Suprapubic skin (tissue), 4 donors: Measurements from ENCODE around the gene AK3. TPM values are rescaled to one million over a fixed set of nuclear protein-coding genes. Genes with fewer than 3 reads are reported as not detected.

ENCODE experiments used
- DNase-seq, 2 donors: peaks; one replicate each; pipeline ENCODE4 v3.0.0-alpha.2; 2019; ENCODE audit warnings: low spot score in 2 of 2
- H3K27ac ChIP-seq: fragments of 200-600 bp; sonication (generic); one replicate; pipeline ENCODE4 v1.5.1; 2019
- H3K27me3 ChIP-seq: fragments of 200-600 bp; sonication (generic); one replicate; pipeline ENCODE4 v1.5.1; 2019
- H3K36me3 ChIP-seq: fragments of 200-600 bp; sonication (generic); one replicate; pipeline ENCODE4 v1.5.1; 2019
- H3K4me1 ChIP-seq: fragments of 200-600 bp; sonication (generic); one replicate; pipeline ENCODE4 v1.5.1; 2019
- H3K4me3 ChIP-seq: fragments of 200-600 bp; sonication (generic); one replicate; pipeline ENCODE4 v1.5.1; 2019; ENCODE audit warnings: mild to moderate bottlenecking
- H3K9me3 ChIP-seq: fragments of 200-600 bp; sonication (generic); one replicate; pipeline ENCODE4 v1.5.1; 2019
- EP300 ChIP-seq: sonication (generic); formaldehyde crosslinking; IDR thresholded peaks from one replicate; pipeline ENCODE4 v1.6.1; 2017; ENCODE audit warnings: antibody characterized with exemption
- POLR2A ChIP-seq, 2 donors: fragments of 450-650 bp; IDR thresholded peaks; one replicate each; pipeline ENCODE4 v1.6.1; 2017; ENCODE audit warnings: antibody characterized with exemption in 2 of 2, mild to moderate bottlenecking in 2 of 2, moderate library complexity in 2 of 2
- POLR2AphosphoS5 ChIP-seq, 3 donors: sonication (generic); formaldehyde crosslinking; IDR thresholded peaks; one replicate each; pipeline ENCODE4 v1.6.1; 2017; ENCODE audit warnings: antibody characterized with exemption in 3 of 3
- WGBS: methylation state at CpG from one replicate; pipeline ENCODE4 v1.1.5; 2018; 5-methylcytosine and 5-hydroxymethylcytosine counted together
- total RNA-seq, 4 donors: library from RNA; depleted of rRNA; stranded (reverse); fragments of >200 nt; gene quantifications; one replicate each; pipeline ENCODE4 v1.1.0, GENCODE V29; 2016
- TF ChIP-seq, protein P1 (sequence below), 2 donors: fragments of 200-600 bp in 1 of 2; fragments of 450-650 bp in 1 of 2; sonication (generic) in 1 of 2; IDR thresholded peaks; one replicate each; pipeline ENCODE4 v1.5.1; 2016 to 2019; ENCODE audit warnings: antibody characterized with exemption in 2 of 2, mild to moderate bottlenecking in 1 of 2, moderate library complexity in 1 of 2

Gene AK3
- total RNA-seq, 4 donors from 2014 or later: 69.7 to 96.4 (median 78.6) TPM

DNA sequence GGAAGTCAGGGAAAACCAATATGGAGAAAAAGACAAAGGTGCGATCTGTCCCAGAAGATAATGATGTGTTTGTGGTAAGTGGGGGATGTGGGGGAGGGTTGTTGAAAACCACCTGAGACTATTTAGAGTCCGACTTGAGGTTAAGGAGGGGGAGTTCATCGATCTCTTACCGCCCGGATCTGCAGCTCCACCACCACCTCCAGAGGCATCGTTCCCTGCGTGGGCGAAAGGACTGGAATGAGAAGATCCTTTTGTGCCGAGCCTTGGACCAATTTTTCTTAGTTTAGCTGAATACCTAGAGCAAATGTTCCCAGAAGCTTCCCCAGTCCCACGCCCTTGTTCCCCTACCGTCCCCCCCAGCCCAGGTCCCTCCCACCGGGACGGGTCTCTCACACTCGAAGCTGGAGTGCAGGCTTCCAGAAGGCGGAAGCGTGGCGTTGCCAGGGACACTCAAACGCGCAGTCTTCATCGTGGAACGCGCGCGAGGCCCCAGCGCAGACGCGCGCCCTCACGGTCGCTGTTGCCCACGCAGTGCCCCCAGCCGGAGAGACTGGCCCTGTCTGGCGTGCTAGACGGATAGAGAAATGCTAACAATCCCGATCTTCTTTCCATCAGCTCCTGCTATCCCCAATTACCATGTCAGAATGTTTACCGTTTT, 74.8 kb downstream of the AK3 start, which contains the start of gene SPATA6L:
TSS of gene SPATA6L (minus strand) at position 439 of the 658 bp plus-strand sequence. CDS start at position 209, 230 bp downstream.
- Histone ChIP-seq H3K4me1 (peaks cover 48% of the 10 kb centered on the region), H3K36me3 (no peaks in the 10 kb centered on the region), H3K4me3 (peak within 1 kb of the TSS; percentile 53), H3K9me3 (no peaks in the 10 kb centered on the region), H3K27ac (peak within 1 kb of the TSS; percentile 63), H3K27me3 (no peaks in the 10 kb centered on the region)
- DNase-seq: peak; percentile 85 to 86
- 2% methylated on average over 34 of the region's 36 CpGs for WGBS
- TF ChIP-seq, protein P1, sequence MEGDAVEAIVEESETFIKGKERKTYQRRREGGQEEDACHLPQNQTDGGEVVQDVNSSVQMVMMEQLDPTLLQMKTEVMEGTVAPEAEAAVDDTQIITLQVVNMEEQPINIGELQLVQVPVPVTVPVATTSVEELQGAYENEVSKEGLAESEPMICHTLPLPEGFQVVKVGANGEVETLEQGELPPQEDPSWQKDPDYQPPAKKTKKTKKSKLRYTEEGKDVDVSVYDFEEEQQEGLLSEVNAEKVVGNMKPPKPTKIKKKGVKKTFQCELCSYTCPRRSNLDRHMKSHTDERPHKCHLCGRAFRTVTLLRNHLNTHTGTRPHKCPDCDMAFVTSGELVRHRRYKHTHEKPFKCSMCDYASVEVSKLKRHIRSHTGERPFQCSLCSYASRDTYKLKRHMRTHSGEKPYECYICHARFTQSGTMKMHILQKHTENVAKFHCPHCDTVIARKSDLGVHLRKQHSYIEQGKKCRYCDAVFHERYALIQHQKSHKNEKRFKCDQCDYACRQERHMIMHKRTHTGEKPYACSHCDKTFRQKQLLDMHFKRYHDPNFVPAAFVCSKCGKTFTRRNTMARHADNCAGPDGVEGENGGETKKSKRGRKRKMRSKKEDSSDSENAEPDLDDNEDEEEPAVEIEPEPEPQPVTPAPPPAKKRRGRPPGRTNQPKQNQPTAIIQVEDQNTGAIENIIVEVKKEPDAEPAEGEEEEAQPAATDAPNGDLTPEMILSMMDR (IDR thresholded peaks at IDR 0.05): no peak

DNA sequence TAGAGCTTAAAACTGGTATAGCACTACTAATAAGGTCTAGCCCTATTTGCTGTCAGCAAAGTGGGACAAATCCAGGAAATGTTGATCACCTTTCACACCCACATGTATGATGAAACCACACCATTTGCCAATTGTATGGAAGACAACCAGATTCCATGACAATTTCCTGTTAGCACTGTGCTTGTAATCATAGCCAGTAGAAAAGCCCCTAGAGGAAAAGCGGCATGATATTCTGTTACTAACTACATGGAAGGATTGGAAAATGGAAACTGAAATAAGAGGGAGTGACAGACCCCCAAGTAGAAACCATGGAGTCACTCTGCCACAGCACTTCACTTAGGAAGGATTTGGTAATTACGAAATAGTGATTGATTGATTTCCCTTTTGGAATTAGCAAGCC, 75.6 kb downstream of the AK3 start:
- TF ChIP-seq, protein P1 (IDR thresholded peaks at IDR 0.05): no peak
- peak in 1 of 3 donors; percentile 32 for TF ChIP-seq POLR2AphosphoS5 (IDR thresholded peaks at IDR 0.05)
- Histone ChIP-seq H3K9me3 (no peaks in the 10 kb centered on the region), H3K27me3 (no peaks in the 10 kb centered on the region), H3K36me3 (no peaks in the 10 kb centered on the region), H3K4me3 (peak overlapping the region; percentile 53), H3K27ac (peak overlapping the region; percentile 21), H3K4me1 (peaks cover 48% of the 10 kb centered on the region)
- WGBS: 71% methylated on average over 2 of the region's 2 CpGs
- DNase-seq: no peak

DNA sequence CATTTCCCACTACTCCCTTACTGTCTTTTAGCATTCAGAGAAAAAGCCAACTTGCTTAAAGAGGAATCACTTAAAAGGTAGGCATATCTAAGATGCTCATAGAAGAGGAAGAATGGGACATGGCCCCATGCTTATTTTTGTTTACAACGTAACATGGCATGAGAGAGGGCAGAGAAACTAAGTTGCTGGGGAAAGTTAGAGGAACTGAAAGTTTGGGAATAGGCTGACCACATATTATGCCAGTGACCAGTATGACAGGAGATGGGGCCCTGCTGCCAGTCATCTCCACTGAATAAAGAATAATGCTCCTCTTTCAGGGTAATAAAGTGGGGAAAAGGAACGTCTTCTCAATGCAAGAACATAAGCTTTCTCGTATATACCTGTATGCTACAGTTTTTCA, 77.0 kb downstream of the AK3 start:
- peak overlapping the region; percentile 98 for H3K4me3 ChIP-seq

DNA sequence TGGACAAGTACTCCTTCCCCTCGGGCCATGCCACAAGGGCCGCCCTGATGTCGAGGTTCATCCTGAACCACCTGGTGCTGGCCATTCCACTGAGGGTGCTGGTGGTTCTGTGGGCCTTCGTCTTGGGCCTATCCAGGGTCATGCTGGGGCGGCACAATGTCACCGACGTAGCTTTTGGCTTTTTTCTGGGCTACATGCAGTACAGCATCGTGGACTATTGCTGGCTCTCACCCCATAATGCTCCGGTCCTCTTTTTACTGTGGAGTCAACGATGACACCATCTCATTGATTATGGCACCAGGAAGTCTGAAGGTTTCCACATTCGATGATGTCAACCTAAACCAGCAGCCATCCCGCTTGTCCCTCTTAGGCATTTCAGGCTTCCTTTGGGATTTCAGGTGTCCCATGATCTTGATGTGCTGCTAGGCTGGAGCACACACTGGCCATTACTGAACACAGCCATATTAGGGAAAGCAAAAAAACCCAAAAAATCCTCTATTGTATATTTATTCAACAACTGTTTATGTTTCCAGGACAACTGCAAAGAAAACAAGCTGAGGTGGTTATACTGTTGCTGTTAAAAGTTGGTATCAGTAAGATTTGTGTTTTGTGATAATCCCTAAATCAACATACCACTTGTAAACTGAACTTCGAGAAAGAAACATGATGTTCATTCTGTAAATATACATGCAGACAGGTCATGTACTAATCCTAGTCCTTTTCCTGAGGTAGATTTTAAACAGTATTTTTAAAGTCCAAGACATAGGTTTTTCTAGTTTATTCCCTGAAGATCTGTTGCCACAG, 77.8 kb downstream of the AK3 start:
- Histone ChIP-seq H3K4me3 (peak overlapping the region; percentile 98), H3K36me3 (no peaks in the 10 kb centered on the region), H3K27me3 (no peaks in the 10 kb centered on the region), H3K9me3 (no peaks in the 10 kb centered on the region), H3K4me1 (peaks cover 48% of the 10 kb centered on the region), H3K27ac (peak overlapping the region; percentile 88)
- TF ChIP-seq, protein P1 (IDR thresholded peaks at IDR 0.05): no peak
- TF ChIP-seq POLR2AphosphoS5 (IDR thresholded peaks at IDR 0.05) (no peak), POLR2A (IDR thresholded peaks at IDR 0.05) (no peak)
- 71% methylated on average over 6 of the region's 13 CpGs for WGBS
- DNase-seq: no peak

More for the DNA sequence above, 77.0 kb downstream of the AK3 start:
- no peak for DNase-seq
- no peaks in the 10 kb centered on the region for H3K36me3 ChIP-seq
- H3K27ac ChIP-seq: no peak overlapping the region
- peaks cover 48% of the 10 kb centered on the region for H3K4me1 ChIP-seq
- 85% methylated on average over 3 of the region's 3 CpGs for WGBS
- no peak for TF ChIP-seq EP300
- TF ChIP-seq POLR2AphosphoS5 (IDR thresholded peaks at IDR 0.05): no peak
- TF ChIP-seq, protein P1 (IDR thresholded peaks at IDR 0.05): no peak
- no peak for TF ChIP-seq POLR2A (IDR thresholded peaks at IDR 0.05)
- no peaks in the 10 kb centered on the region for H3K27me3 ChIP-seq
- H3K9me3 ChIP-seq: no peaks in the 10 kb centered on the region
